NB4 (cell line): Measurements from ENCODE around the gene SORBS1.

Experiments
- POLR2A ChIP-seq: IDR thresholded peaks from 2 replicates; pipeline ENCODE4 v1.6.1; 2011; ENCODE audit warnings: mild to moderate bottlenecking; ENCODE audit not compliant: insufficient read length; ENCODE audit errors: extremely low read depth
- TF ChIP-seq, protein P1 (sequence below): IDR thresholded peaks from one replicate; pipeline ENCODE4 v1.5.1; 2012; ENCODE audit warnings: low read depth, low read length
- TF ChIP-seq, protein P2 (sequence below): IDR thresholded peaks from 2 replicates; pipeline ENCODE4 v1.6.1; 2011; ENCODE audit warnings: low read depth, low read length

DNA sequence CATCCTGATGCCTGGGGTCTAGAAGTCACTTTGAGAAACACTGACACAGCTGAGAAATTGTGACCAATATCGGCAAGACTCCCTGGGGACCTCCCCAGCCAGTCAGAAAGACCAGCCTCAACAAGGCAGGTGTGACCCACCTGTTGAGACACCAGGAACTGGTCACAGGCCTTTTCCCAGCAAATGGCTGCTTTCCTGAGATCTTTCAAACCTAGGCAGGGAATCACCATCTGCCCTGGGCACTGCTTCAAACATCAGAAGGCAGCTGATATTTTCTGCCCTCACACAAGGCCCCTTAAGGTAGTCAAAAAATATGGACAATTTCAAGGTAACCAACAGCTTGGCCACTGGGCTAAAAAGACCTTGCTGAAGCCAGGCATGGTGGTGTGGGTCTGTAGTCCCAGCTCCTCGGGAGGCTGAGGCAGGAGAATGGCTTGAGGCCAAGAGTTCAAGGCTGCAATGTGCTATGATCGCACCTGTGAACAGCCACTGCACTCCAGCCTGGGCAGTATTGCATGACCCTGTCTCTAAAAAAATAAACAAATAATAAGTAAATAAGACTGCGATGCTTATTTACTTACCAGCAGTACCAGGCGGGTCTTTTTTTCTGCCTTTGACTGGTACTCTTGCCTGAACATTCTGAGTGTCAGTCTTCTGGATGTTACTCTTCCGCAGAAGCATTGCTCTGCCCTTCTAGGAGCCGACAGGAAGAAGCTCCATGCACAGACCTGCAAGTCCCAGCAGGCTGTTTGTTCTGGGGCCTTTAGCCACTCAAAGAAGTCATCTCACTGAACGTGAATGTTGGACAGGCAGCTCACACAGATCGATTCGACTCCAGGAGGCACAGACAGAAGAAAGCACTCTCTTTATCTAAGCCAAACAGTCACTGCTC lies 59.7 kb downstream of the SORBS1 start:
- TF ChIP-seq, protein P1, sequence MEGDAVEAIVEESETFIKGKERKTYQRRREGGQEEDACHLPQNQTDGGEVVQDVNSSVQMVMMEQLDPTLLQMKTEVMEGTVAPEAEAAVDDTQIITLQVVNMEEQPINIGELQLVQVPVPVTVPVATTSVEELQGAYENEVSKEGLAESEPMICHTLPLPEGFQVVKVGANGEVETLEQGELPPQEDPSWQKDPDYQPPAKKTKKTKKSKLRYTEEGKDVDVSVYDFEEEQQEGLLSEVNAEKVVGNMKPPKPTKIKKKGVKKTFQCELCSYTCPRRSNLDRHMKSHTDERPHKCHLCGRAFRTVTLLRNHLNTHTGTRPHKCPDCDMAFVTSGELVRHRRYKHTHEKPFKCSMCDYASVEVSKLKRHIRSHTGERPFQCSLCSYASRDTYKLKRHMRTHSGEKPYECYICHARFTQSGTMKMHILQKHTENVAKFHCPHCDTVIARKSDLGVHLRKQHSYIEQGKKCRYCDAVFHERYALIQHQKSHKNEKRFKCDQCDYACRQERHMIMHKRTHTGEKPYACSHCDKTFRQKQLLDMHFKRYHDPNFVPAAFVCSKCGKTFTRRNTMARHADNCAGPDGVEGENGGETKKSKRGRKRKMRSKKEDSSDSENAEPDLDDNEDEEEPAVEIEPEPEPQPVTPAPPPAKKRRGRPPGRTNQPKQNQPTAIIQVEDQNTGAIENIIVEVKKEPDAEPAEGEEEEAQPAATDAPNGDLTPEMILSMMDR, result no peak
- TF ChIP-seq POLR2A, result no peak
- TF ChIP-seq, protein P2, sequence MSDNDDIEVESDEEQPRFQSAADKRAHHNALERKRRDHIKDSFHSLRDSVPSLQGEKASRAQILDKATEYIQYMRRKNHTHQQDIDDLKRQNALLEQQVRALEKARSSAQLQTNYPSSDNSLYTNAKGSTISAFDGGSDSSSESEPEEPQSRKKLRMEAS, result no peak
